ENCODE measurements around the gene KIF6.

The KIF6 gene

DNA sequence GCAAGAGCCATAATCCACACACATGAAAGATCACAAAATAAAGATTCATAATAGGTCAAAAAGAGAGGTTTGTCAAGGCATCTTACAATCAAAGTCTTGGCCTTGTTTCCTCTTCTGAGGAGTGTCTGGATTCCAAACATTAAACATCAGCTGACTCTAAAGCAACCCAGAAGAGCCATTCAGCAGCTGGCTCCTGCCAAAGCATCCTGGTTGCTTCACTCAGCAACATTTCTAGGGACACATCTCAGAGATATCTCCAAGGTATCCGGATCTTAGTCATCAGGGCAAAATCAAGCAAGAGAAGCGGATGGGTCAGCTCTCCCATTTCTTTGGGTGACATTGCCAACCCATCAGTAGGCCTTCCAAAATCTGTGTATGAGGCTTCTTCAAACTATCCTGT, 139.6 kb downstream of the KIF6 start:
- no peak for DNase-seq

DNA sequence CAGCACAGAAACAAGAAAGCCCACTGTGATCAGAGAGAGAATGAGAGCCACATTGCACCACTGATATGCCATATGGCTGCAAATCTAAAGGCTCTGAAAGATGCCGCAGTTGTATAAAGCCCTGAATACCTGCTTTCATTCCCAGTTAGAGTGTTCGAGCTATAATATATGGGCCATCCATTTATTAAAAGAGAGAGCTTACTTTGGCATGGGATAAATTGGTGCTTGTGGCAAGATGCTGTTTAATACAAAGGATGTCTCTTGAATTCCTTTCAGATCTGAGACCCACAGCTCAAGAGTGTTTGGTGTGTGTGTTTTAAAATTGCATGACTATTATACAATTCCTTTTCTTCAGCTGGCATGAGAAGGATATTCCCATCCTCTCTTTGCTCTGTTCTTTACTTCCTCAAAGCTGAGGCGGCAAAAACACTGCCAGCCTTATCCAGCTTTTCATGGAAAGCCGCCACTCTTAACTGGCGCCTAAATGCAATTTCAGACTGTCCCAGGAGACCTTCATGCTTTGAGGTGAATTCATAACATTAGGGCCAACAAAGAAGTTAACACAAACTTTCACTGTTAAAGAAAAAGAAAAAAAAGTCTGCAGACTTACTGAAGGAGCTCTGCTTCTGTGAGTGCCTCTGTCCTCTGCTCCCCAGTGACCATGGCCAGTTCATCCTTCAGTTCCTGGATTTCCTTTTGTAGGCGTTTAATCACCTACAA, 147.6 kb downstream of the KIF6 start:
- DNase-seq = no peak

DNA sequence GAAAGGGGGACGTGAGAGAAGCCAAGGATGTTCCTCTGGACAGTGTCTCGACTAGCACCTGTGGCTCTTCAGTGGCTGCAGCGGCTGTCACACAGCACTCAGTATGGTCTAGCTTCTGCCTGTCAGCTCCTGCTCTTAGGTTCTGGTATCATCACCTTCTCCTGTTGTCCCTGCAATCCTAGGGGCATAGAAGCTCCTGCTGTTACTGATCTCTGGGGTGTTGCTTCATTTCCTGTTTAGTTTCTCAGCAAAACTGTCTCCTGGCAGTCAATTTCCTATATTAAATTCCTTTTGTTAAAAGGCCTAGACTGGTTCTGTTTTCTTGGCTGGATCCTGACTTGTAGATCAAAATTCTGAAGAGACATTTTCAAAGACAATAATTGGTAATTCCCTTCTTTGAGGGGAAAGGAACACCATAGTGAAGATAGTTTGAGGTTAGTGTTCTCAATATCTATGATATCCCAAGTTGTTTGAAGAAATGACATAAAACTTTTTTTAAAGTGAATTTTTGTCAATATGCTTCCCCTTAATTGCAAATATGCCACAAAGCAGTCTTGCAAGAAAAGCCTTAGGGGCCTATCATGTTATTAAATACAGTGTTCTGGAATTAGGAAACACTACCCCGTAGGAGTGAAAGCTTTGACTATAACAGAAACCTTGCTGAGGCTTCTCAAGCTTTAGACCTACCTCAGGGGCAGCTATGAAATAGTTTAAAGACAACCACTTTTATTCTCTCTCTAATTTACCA, 148.5 kb downstream of the KIF6 start:
- DNase-seq = no peak

GRCh38 chr6:39574991-39575390, 150.2 kb downstream of the KIF6 start:
- DNase-seq = no peak

DNA sequence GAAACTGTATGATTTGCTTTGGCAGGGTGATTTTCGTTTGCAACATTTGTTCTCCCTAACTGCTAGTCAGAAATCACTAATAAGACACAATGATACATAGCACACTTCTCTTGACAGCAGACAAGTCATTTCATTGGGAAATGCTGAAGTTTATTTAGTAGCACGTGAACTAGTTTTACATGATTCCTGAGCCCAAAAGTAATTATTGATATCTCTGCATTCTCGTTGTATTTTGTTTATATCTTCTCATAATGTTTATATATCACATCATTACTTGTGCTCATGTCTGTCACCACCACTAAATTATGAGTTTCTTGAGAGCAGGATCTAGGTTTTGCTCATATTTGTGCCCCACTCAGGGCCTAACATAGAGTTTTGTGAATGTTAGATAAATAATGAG, 151.7 kb downstream of the KIF6 start:
- DNase-seq = no peak

- DNase-seq = no peak
These were observed 152.4 kb downstream of the KIF6 start for GRCh38 chr6:39572661-39573340.

DNA sequence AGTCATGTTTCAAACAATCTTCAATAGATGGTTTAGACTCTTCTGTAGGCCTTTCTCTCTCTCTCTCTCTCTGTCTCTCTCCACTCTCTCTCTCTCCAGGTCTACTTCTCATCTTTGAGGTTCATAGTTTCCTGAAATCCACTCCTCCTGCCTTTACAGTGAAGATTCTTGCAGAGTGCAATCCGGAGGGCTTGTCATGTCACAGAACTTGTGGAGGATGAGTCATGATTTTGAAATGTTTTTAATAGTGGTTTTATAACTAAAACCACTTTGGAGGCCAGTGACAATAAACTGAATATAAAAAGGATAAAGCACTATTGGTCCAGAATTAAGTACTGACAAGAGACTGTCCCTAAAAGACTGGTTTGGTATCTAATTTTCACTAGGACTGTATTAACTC, 156.3 kb downstream of the KIF6 start:
- DNase-seq = no peak

GRCh38 chr6:39567091-39567490, 158.1 kb downstream of the KIF6 start:
- DNase-seq = no peak

- DNase-seq = no peak
These were observed 158.8 kb downstream of the KIF6 start for GRCh38 chr6:39566456-39566855.

DNA sequence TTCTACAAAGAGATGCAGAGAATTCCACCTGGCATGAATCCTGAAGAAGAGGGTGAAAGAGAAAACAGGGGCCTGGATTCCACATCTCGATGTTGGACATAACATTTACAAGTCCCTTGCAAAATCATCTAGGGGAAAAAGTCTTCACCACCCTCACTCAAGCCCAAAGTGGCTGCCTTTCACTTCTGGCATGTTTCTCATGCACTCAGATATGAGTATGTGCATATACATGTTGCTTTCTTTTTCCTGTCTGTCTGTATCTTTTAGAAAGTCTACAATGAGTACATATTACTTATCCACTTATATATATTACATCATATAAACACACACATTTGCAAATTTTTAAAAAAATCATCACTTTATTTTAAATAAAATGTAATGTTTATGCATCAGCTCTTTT, 159.3 kb downstream of the KIF6 start:
- no peak for DNase-seq

DNA sequence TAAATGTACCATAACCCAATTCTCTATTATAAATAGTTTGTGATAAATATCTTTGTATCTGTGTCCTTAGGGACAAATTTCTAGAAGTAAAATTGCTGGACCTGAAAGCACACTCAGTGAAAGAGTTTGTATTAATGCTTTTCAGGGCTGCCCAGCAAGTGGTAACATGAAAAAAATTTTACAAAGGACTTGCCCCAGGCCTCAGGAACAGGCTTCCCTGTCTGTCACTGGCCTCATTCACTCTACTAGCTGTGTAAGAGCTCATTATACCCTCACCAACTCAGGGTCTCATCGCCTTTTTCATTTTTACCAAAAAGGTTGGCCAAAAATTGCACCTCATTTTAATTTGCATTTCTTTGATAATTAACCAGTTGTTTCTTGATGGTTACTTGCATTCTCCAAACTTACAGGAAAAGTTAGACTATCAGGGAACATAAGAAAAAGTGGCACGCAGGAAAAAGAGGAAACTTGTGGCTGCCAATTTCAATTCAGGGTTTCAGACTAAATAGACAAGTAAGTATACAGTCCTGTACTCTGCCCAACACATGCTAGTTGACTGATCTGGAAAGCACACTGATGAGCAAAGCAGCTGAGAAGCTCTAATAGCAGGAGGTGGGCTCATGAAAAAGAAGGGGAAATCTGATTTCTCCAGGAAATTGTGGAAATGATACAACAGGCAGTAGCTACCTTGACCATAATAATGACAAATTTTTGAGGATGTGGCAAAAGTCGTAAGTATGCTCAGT, 161.5 kb downstream of the KIF6 start:
- no peak for DNase-seq

DNA sequence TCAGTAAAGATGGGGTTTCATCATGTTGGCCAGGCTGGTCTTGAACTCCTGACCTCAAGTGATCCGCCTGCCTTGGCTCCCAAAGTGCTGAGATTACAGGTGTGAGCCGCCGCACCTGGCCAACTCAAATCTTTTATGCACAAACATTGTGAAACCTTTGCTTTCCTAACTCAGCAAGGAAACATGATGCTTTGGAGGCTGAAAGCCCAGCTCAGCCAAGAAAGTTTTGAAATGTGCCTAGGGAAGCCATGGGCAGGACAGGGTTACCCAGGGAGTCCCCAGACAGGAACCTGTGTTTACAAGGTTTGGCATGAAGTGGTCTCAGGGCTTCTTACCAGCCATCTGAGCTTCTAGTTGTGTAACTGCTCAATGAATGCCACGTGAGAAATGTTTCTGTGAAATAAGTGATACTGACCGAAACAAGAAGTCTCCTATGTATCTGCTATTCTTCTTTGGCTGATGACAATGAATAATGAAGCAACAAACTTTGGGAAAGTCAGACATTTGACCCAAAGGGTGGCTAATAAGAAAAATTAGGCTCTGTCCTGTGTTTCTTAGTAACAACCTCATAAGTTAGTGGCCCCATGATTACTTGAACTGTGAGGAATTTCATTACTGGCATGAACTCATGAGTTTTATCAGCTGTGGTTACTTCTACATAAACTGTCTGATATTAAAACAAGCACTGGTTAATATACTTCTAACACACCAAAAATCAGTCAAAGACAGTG, 163.5 kb downstream of the KIF6 start:
- no peak for DNase-seq

DNA sequence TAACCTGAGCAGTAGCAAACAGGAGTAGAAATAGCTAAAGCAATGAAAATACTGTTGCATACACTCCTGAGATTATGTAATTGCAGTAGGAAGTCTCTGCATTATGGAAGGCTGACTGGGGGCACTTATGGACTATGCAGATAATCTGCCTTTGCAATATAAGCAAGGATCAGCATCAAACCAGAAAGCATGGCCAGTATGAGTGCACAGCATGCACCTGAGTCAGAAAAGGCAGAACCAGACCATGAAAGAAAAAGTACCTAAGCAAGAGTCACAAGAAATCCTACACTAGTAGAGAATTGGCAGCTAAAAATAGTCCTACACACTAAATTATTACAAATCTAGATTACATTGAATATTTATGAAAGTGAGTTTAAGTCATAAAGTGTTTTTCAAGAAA, 164.3 kb downstream of the KIF6 start:
- DNase-seq = no peak

GRCh38 chr6:39558591-39559190, 166.5 kb downstream of the KIF6 start:
- DNase-seq = no peak

- DNase-seq = no peak
These were observed 167.1 kb downstream of the KIF6 start for GRCh38 chr6:39558079-39558478.

GRCh38 chr6:39555136-39555535, 170.1 kb downstream of the KIF6 start:
- no peak for DNase-seq

DNA sequence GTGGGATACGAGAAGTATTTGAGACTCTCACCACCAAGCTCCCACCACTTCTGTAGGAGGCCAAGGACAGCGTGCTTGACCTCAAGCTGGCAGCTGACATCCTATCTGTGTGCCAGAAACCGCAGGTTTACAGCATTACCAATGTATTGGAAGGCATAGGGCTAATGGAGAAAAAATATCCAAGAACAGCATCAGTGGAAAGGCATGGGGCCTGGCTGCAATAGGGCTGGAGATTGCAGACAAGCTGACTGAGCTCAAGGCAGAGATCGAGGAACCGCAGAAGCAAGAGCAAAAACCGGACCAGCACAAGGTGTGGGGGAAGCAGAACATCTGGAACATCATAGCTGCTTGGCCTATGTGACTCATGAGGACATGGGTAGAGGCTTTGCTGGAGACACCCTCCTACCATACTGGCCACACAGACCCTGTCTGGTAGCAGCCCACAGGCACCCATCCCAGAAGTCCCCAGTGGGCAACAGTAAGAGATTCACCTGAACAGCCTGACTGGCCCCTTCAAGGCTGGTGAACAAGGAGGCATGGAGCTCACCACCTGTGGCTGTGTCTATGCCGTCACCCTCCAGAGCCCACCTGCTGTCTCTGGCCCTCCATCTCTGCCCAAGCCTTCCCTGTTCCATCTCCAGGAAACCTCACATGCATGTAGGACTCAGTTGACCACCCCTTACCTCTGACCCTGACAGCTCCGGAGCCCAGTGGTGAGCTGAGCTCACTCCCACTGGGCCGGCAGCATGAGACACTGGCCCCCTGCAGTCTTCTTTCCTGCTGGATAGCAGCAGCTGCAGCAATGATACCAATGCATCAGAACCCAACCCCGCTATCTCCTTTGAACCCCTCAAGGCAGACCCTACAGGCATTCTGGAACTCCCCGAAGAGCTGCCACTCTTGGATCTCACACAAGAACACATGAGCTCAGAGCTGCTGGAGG, 171.1 kb downstream of the KIF6 start:
- DNase-seq = no peak

GRCh38 chr6:39553029-39553428, 172.2 kb downstream of the KIF6 start:
- no peak for DNase-seq

DNA sequence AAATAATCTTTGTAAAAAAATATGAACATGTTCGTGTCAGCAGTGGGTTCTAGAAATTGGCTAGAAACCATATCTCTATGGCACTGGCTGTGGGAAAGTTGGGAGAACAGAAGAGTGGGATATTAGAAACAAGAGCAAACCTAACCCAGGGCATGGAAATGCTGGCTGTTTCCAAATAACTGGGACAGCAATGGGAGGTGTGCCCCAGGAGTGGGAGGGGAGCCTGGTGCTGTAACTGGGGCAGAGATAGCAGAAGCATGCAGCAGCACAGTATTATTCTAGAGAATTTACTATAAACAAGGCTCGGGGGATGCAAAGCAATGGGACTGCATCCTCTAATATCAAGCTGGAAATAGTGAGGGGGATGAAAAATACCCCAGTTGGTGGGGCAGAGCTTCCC, 175.0 kb downstream of the KIF6 start:
- DNase-seq = no peak

GRCh38 chr6:39546731-39547130, 178.5 kb downstream of the KIF6 start:
- DNase-seq = no peak

- DNase-seq = no peak
These were observed 181.3 kb downstream of the KIF6 start for GRCh38 chr6:39543950-39544349.

All from amniotic stem cell (primary cell).